Stimulated activated CD4-positive, alpha-beta T cell treated with anti-CD3 and anti-CD28 coated beads, TNF-alpha, amount 100 ng/mL, for 48 hours (primary cell): ENCODE measurements around the gene LRRN3.

ENCODE experiments used
- DNase-seq, 3 donors: peaks; one replicate each; pipeline ENCODE4 v3.0.0-alpha.2; 2020; ENCODE audit warnings: low read depth in 3 of 3

Gene LRRN3

DNA sequence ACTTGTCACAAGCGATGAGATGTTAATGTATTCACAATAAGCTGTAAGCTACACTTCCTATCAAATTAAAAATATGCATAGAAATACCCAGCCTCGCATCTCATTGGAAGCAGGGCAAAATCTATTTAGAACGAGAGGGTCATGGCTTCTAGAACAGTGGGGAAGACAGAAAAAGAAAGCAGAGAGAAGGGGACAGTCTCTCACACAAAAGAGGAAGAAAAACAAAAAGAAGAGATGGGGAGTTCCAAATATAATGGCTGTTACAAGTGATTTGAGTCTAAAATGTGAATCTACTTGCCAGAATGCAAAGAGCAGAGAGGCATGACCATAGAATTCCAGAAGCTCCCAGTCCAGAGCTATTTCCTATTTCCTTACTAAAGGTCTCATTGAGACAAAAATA is 13.8 kb downstream of the LRRN3 start:
- no peak for DNase-seq

DNA sequence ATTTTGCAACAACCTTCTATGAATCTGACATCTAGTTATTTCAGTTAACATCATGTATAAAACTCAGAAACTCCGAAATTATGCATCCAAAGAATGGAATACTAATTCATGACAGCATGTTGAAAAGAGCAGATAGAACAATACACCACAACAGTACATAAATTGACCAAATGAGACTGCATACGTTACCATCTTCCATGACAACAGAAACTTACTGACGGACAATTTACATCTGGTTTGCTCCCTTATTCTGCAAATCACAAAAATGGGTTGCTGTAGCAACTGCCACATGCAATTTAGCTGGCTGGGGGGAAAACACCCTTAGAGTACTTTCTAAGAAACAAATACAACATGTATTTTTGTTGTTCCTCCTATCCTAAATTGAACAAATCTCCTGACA is 14.3 kb downstream of the LRRN3 start:
- DNase-seq, result no peak

DNA sequence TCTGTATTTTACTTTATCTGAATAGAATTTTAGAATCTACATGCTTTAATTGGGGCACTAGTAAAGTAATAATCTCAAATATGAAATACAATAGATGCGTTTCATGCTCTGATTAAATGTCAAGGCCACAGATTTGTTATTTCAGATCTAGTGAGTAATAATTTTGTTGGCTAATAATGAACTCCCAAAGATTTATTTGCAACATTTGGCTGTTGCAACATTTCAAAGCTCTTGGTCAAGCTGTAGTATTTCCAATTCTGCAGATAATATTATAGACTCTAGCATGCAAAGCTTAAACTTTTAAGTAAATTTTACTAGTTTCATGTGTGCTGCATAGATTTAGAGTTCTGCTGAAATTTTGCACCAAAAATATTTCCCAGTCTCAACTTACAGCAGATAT is 16.7 kb downstream of the LRRN3 start:
- no peak for DNase-seq

DNA sequence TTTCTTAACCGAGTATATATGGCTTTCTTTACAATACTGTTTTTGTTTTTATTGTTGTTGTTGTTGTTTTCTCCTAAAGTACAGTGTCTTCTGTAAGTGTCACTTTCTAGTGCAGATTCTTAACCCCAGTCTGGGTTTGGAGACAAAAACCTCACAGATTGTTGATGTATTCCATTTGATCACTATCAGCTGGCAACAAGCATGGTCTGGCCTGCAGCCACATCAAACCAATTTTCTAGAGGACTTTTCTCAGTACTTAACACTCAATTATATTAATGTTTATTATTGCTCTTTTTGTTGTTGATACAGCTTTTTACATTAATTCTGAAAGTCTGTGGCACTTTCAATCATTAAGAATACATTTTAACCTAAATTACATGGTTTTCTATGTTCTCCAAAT is 17.1 kb downstream of the LRRN3 start:
- DNase-seq, result no peak

DNA sequence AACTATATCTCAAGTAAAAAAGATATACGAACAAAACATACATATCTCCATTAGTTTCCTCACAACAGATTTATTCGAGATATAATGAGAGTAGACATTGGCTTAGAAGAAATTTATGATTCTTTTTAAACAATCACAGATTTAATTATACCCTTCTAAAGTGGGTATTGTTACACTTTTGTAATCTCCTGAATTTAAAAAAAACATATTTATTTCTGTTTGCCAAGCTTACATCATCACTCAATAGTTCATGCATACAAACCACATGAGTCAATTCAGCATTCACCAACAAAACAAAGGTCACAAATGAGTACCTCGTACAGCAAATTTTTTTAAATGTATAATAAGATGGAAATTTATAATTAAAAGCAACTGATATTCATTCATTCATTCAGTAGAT is 17.6 kb downstream of the LRRN3 start:
- no peak for DNase-seq

DNA sequence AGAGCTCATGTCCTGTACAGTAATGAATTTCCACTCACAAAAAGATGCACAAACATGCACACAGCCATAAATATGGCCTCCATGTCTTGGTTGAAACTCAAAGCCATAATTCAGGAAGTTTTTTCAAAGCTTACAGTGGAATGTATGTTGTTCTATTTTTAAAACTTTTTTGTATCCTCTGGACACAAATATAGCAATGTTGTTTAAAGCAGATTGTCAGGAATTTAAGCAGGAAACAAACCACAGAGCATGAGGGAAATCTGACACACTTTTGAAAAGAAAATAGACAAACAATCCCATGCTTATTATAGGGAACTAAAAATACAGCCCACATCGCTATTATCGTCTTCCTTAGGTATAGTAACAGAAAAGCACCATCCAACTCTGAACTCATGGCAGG is 21.5 kb downstream of the LRRN3 start:
- DNase-seq, result no peak

DNA sequence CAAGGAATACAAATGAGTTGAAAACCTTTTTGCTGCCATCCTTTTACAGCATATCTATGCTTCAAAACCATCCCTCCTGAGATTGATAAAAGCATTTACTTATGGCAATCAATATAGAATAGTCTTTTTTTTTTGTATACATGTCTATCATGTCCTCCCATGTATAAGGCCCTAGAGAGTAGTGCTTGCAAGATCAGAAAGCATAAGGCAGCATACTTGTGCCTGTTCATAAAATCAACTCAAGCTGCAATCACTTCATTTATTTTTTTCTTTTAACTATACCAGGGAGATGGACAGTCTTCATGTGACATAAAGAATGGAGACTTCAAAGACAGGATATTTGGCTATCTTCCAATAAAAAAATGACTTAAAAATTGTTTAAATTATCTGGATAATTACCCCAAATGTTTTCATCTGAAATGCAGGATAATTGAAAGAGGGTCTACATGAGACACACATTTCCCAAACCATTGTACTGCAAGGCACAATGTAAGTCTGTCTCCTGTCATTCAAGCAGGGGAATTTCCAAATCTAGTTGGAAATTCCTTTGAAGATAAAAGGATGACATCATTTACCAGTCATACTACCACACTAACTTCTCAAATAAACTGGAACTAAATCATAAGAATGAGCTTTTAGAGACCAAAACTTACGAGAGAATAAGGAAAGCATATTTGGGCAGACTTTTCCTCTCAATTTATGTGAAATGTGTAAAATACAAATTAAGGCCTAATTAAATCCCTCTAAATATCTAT is 22.5 kb downstream of the LRRN3 start:
- DNase-seq, result no peak

DNA sequence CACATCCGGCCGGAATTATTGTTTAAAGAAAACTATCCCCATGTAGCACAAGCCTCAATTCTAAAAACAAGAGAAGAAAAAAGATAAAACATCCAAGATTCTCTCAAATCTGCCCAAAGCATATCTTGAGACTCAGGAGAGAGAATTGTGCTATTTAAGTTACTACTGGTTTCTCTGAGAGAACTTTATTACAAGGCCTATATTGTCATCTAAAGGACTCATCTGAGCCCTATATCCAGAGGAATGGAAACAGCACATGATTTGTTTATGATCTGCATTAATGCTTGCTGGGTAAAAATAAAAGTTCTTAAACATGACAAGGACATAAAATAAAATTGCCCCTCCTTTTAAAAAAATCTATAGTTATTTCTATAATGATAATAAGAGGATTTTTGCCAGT is 25.0 kb downstream of the LRRN3 start:
- no peak for DNase-seq

DNA sequence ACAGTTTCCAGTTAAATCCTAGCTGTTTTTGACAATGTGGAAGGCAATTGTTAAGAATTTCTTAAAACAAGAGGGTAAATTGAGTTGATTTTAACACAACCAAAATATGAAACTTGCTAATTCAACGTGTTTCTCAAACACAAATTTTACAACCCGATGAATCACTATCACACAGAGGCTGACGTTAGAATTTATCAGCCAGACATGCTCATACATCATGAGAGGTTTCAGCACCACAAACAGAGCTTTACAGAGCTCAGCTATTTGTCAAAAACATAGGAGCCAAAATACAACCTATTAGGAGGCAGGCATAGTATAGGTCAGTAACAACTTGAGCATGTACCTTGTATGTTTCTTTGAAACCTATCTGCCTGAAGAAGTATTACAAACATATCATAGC is 36.1 kb downstream of the LRRN3 start:
- DNase-seq, result no peak

DNA sequence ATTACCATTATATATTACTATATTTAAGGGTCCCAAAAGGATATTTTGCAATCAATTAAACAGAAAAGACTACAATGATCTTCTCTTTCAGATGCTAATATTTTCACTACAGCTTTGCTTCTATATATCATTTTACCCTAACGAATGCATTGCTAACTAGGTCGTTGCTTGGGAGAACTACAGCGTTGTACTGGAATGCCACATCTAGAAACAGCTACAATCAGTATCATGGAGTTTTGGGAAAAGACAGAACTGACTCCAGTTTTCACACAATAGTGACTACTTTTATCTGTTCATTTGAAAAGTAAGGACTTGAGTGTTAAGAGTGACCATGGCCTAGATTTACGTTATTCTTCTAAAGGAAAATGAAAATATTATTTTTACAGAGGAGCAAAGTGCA is 38.5 kb downstream of the LRRN3 start:
- DNase-seq, result no peak

DNA sequence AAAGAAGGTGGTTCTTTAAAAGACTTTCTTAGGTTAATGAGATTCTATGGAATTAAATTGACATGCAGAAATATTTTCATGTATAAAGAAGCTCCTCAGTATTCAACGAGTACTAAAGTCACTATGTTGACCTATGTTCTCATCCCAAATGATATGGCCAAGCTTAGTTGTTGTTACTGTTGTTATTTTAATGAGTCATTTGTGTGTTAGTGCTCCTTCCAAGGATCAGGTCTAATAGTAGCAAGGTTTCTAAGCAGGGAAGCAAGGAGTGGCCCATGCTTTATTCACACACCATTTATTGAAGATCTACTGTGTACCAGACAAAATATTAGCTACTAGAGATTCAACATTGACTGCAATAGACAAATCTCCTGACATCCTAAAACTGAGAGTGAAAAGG is 41.9 kb downstream of the LRRN3 start:
- no peak for DNase-seq

DNA sequence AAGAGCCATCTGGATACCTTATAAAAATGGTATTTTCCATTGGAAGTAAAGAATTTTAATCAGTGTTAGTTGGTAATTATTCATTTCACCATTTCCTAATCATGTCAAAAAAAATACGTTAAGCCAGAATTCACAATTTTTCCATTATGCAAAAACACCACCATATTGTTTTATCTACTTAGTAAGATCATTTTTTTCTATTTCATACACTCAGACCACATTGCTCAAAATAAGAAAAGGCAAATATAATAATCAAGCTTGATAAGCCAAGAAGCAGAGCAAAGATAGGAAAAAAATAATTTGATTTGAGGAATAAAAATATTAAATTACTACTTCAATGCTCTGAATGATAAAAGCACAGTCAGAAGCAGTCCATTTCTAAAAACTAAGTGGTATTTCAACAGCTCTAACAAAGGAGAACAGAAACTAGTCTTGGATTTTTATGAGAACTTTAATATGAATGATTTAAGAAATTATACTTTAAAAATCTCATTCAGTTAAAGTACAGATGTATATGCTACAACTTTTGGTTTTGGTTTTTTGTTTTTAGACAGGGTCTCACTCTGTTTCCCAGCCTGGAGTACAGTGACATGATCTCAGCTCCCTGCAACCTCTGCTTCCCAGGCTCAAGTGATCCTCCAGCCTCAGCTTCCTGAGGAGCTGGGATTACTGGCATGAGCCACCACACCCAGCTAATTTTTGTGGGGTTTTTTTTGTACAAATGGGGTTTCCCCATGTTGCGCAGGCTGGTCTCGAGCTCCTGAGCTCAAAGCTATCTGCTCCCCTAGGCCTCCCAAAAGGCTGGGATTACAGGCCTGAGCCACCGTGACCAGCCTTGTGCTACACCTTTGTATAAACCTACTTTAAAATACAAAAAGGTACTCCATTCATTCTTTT is 46.6 kb downstream of the LRRN3 start:
- DNase-seq, result peak; percentile 8 to 14 (median 10)

DNA sequence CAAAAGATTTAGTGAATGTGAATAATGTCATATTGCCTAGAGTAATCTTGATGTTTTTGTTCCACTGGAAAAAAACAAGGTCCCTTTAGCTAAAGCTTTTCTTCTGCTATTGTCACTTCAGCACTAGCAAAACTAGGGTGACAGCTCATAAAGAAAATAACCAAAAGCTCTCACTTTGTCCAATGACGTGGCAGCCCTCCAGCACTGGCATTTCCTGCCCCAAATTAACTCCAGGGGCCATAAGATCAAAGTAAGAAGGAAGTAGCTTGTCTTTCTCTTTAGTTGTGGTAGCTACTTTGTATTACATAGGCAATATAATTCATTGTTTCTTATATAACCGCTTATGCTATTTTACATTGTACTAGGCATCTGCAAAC is 47.3 kb downstream of the LRRN3 start:
- DNase-seq, result peak; percentile 19 to 59 (median 45)

DNA sequence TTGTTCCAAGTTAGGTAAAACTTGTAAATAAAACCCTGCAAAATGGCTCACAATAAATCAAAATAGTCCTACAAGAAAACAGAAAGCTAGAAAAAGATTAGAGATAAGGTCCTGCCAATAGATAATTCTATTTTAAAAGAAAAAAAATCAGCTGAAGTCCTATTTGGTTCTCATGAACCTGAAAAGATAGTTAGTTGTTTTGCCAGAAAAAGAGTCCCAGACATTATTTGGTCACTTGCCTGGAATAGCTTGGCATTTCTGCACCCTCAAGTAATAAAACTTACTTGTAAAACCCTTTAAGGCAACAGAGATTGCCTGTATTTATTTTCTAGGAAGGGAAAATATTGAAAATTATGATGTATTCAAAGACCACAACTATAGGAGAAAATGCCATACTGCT is 47.7 kb downstream of the LRRN3 start:
- no peak for DNase-seq

DNA sequence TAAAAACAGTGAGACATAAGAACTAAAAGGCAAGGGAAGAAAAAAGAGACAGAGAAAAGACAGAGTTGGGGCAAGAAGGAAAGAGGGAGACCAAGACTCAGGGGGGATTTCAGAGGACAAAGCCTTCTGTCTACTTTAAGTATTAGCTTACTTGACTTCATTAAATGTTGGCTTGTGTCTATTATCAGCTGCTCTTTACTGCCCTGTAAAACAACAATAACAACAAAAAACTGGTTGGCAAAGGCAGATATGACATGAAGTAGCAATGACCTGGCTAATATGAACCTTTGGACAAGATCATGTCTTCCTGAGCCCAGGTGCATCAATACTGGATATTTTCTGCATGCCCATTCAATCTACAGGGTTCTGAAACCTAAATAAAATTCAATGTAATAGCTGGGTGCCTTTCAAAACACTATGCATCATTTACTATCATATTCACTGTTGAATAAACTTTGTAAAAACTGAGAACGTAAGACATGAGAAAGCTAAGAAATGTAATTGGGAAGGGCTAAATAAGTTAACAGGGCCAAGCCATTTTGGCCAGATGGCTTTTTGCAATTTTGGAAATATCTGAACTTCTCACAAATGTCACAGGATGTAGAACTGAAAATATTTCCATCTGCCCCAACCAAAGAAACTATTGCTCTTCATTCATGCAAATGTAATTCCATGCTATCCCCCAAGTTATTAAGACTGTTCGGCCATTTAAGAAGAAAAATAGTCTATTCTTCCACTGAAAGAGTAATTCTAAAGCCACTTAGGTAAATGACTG is 49.4 kb downstream of the LRRN3 start:
- DNase-seq, result no peak

DNA sequence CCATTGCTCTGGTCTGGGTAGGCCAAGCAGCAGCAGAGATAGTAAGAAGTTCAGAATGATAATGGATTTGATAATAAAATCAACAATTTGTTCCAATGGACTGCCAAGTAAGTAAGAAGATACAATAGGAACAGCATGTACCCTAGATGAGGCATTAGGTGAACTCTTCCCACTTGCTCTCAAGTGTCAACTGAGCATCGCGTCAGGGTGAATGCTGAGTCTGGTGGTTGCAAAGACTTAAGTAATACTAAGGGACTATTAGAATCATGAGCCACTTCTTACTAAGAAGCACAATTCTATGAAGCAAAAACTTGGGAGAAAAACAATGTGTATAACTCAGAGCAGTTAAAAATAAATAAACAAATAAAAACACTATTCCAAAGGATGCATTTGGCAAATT is 54.5 kb downstream of the LRRN3 start:
- DNase-seq, result no peak

DNA sequence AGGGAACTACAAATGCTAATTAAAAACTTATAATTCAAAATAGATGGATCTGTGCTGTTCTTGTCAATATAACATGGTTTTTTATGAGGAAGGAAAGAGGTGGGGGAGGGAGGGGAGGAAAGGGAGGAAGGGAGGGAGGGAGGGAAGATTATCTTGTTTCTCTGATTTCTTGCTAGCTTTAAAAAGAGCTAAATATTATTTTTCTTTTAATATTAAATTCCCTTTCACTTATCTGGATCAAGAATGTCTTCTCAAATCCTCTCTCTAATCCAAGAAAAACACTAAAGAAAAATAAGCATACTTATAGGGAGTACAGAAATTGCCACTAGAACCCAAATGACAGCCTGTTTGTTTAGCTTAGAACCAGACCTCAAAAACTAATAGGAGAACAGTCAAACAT is 55.2 kb downstream of the LRRN3 start:
- no peak for DNase-seq

DNA sequence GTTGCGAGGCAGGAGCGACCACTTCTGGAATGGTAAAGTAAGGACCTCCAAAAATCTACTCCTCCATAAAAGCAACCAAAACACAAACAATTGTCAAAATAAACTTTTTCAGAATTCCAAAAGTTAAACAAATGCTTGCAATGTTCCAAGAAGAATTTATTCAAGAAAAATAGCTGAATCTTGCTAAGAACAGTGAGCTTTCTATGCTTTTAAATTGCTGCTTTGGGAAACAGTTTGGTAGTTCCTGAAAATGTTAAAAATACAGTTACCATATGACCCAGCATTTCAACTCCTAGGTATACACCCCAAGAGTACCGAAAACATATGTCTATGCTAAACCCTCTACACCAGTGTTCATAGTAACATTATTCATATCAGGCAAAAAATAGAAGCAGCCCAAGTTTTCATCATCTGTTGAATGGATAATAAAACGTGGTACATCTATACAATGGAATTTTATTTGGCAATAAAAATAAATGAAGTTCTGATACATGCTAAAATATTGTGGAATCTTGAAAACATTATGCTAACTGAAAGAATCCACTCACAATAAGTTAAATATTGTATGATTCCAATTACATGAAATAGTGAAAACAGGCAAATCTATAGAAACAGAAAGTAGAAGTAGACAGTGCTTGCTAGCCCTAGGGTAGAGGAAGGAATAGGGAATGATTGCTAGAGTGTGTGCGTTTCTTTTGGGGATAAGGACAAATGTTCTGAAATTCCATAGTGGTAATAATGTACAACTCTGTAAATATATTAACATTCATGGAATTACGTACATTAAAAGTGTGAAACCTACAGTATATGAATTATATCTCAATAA is 57.0 kb downstream of the LRRN3 start:
- DNase-seq, result no peak

DNA sequence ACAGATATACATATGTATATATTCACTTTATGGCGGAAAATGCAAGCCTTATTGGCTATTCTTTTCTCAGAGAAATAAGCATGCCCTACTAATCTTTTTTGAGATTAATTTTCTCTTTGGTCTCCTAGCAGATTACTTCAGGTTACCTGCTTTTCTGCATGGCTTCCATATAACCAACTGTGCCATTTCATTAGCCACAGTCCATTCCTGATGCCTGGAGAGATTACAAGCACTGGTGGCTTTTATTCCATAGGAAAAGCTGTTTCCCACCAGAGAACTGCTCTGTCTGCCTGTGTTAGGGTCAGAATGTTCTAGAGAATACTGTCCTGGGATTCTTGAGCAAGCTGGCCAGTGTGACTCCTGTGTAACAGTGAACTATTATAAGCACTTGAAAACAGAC is 59.8 kb downstream of the LRRN3 start:
- no peak for DNase-seq

DNA sequence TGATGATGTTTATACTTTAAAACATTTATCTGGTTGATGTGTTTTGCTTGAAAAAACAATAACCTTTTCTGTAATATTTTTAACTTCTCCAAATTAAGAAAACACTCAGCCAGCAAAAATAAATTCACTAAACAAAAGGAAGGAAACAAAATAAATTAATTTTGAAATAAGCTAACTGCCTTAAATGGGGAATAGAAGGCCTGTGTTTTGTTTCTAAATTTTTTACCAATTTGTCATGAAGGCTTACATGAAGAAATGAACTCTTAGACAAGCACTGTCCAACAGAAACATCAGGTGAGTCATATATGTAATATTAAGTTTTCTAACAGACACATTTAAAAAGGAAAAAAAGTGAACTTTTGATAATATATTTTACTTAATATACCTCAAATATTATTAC is 68.5 kb downstream of the LRRN3 start:
- DNase-seq, result no peak

DNA sequence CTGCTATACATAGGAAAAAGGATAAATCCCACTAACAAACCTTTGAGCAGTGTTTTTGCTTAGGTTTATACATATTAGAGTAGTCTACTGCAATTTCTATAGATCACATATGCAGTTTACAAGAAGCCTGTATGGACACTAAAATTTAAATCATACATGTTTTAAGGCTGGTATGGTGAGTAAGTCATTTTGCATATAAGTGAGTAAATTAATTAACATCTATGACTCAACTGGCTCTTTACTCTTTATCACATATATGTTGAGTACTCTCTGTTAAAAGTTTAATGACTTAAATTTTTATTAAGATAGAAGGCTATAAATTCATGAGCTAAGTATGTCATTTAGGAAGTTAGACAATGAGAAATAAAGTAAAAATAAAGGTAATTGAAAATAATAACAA is 69.4 kb downstream of the LRRN3 start:
- no peak for DNase-seq

DNA sequence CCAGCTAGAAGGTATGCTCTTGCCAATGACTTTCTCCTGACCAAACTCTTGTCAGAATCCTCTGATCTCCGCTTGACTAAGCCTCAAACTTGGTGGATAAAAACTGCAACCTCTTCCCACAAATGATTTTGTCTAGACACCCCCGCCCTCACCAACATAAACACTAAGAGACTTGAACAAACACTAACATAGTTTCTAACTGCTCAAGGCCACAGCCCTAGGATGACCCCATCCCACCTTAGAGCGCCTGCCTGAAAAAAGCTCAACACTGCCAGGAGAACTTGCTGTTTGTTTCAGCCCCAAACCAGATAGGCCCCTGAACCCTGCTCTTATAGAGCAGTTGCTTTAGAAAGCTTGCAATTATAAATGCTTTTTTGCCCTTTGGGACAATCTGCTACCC is 71.8 kb downstream of the LRRN3 start:
- DNase-seq, result no peak
